Omental fat pad (tissue), 4 donors: Measurements from ENCODE around the gene PSMB3. TPM values are rescaled to one million over a fixed set of nuclear protein-coding genes. Genes with fewer than 3 reads are reported as not detected.

Experiments
- ATAC-seq: fragments of 150-250 bp; one replicate; pipeline ENCODE4 v1.9.1; 2016; ENCODE audit warnings: mild to moderate bottlenecking, moderate library complexity; ENCODE audit not compliant: low FRiP score
- DNase-seq: peaks from one replicate; pipeline ENCODE4 v3.0.0-alpha.2; 2019; ENCODE audit warnings: low spot score
- CTCF ChIP-seq, 3 donors: fragments of 450-650 bp; IDR thresholded peaks; one replicate each; pipeline ENCODE4 v1.5.1; 2016 to 2017; ENCODE audit warnings: antibody characterized with exemption in 3 of 3, mild to moderate bottlenecking in 3 of 3, moderate library complexity in 2 of 3
- total RNA-seq, 4 donors: library from RNA; depleted of rRNA; stranded (reverse); fragments of >200 nt; gene quantifications; one replicate each; pipeline ENCODE4 v1.1.0, GENCODE V29; 2016

The PSMB3 gene
- total RNA-seq, 4 donors from 2014 or later = 140 to 169 (median 155) TPM

DNA sequence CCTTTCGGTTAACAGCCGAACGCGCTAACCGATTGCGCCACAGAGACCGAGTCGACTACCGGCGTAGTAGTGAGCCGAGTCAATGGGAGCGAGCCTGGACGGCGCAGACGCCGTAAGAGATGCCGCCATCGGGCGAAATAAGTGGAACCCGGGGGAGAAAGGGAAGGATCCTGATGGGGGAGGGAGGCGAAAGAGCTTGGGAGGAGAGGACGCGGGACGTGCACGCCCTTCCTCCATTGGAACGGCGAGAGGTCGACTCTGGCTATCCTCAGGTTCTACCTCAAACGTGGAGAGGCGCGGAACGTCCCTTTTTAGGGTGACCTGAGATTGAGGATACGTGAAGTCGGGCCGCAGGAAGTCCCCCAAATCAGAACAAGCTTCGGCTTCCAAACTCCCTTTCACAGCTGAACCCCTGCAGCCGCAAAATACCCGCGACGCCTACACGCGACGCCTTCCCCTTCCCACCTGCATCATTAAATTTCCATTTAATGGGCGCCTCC is 683 bp upstream of the PSMB3 start:
- no peak for TF ChIP-seq CTCF (IDR thresholded peaks at IDR 0.05)
- ATAC-seq (peak; percentile 45), DNase-seq (peak; percentile 82)

GRCh38 chr17:38753071-38753506 is 548 bp downstream of the PSMB3 start:
- ATAC-seq = no peak
- no peak for DNase-seq
- no peak for TF ChIP-seq CTCF (IDR thresholded peaks at IDR 0.05)

GRCh38 chr17:38761612-38762011 is 9.1 kb downstream of the PSMB3 start:
- no peak for TF ChIP-seq CTCF (IDR thresholded peaks at IDR 0.05)
- DNase-seq = no peak
- no peak for ATAC-seq

DNA sequence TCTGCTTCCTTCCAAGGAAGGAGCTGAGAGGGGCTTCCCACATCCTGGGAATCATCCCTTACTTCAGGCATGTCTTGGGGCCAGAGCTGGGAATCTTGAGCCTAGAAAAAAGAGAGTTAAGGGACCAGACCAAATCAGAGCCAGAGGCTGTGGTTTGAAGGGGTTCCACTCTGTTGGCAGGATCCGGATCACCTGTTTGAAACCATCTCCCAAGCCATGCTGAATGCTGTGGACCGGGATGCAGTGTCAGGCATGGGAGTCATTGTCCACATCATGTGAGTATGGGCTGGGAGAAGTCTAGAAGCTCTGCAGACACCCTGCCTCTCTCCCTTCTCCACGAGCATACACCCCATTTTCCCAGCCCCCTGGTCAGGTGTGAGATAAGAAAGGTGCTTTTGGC is 9.7 kb downstream of the PSMB3 start:
- no peak for TF ChIP-seq CTCF (IDR thresholded peaks at IDR 0.05)
- DNase-seq (no peak), ATAC-seq (no peak)

DNA sequence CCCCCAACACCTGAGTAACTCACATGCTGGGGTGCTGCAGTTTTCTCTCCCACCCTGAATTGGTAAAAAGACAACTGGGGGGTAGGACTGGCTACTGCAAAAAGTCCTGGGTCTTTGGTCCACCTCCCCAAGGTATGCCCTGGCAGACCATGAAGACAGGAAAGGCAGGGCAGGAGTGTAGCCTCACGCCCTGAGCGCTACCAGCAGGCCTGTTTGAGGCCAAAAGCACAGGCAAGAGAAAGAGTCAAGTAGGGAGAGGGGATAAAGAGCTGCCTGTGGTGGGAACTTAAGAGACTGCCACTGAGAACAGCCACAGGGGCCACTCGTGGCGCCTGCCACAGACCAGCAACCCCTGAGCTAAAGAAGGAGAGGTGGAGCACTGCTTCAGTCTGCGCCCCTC is 13.8 kb downstream of the PSMB3 start:
- TF ChIP-seq CTCF (IDR thresholded peaks at IDR 0.05) = no peak
- ATAC-seq (no peak), DNase-seq (no peak)

DNA sequence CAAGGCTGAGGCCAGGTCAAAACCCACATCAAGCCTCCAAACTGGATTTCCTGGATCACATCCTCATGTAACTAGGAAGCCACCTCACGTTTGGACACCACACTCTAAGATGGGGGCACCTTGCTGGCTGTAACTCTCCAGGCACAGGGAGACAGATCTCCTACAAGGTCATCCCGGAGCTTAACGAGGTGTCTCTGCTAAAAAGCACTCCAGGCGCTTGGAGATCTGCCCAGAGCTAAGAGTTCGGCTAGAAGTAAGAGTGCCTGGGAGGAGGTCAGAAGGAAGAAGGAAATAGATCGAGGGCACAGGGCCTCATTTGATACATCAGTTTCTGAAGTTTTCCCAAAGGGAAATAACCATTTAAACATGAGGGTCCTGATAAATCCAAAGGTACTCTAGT is 15.9 kb downstream of the PSMB3 start:
- no peak for ATAC-seq

More for the DNA sequence above, 15.9 kb downstream of the PSMB3 start:
- TF ChIP-seq CTCF (IDR thresholded peaks at IDR 0.05) = no peak
- DNase-seq = no peak
